Mesangial cell (primary cell): ENCODE results near the gene CDAN1. TPM values are rescaled to one million over a fixed set of nuclear protein-coding genes. Genes with fewer than 3 reads are reported as not detected.

Source experiments
- total RNA-seq: library from RNA; depleted of rRNA; stranded (reverse); fragments of >200 nt; gene quantifications from 2 replicates; pipeline ENCODE4 v1.2.3, GENCODE V29; 2015

Gene CDAN1
- 9.0 and 10.3 TPM in 2 replicates for total RNA-seq

GRCh38 chr15:42736793-42737528 lies at the start of gene CDAN1:
CDAN1 (minus strand) TSS chr15:42737128; CDS start chr15:42737102, 26 bp downstream.

Other genes with a start within 250 kb of the CDAN1 start
- 22.4 and 23.1 TPM in 2 replicates for gene ZNF106, start 246.0 kb downstream of the CDAN1 start, total RNA-seq
- gene SNAP23, start 241.5 kb downstream of the CDAN1 start, total RNA-seq: 35.4 and 60.6 TPM in 2 replicates
- gene LRRC57, start 188.3 kb downstream of the CDAN1 start, total RNA-seq: 15.6 and 22.4 TPM in 2 replicates
- 29.5 and 84.7 TPM in 2 replicates for gene HAUS2, start 188.3 kb downstream of the CDAN1 start, total RNA-seq
- 3.4 and 6.8 TPM in 2 replicates for gene STARD9, start 161.5 kb downstream of the CDAN1 start, total RNA-seq
- gene TTBK2, start 183.7 kb upstream of the CDAN1 start, total RNA-seq: 4.4 and 11.2 TPM in 2 replicates